Stimulated activated CD4-positive, alpha-beta T cell treated with anti-CD3 and anti-CD28 coated beads, Interleukin-1b, Interleukin-23, amount 100 ng/mL, for 24 hours (primary cell): ENCODE results near the gene TPRG1L.

ENCODE experiments used
- DNase-seq, 4 experiments: peaks; one replicate each; pipeline ENCODE4 v3.0.0-alpha.2; 2020; ENCODE audit warnings: low read depth in 4 of 4, low spot score in 1 of 4

Gene TPRG1L

DNA sequence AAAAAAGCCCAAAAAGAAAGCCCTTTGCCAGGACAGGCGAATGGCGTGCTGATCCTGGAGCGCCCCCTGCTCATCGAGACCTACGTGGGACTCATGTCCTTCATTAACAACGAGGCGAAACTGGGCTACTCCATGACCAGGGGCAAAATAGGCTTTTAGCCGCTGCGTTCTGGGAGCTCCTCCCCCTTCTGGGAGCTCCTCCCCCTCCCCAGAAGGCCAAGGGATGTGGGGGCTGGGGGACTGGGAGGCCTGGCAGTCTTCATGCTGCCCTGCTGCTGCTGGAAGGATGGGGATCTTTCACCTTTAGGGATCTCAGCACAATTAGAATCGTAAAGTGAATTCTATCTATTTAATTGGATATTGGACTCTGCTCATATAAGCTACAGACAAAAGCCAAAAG is 3.6 kb downstream of the TPRG1L start:
- no peak for DNase-seq

DNA sequence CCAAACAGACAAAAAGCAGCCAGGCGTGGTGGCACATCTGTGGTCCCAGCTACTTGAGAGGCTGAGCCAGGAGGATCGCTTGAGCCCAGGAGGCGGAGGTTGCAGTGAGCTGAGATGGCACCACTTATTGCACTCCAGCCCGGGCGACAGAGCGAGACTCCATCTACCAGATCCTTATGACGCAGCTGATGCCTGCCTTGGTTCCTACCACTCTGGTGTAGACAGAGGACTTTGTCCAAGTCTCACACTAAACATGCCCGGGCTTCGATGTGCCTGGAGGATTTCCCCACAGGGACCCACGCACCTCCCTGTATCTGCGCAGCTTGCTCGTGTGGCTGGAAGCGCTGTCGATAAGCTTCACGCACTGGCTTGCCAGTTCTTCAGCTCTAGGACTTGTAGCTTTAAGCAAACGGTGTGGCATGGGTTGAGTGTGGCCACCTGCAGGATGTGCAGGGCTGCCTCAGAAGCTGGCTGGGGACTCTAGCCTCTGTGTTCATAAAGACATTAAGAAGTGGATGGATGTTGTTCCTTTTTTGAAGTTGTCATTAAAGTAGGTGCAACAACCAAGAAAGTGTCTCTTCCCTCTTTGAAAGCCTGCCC is 4.8 kb downstream of the TPRG1L start:
- DNase-seq: no peak

DNA sequence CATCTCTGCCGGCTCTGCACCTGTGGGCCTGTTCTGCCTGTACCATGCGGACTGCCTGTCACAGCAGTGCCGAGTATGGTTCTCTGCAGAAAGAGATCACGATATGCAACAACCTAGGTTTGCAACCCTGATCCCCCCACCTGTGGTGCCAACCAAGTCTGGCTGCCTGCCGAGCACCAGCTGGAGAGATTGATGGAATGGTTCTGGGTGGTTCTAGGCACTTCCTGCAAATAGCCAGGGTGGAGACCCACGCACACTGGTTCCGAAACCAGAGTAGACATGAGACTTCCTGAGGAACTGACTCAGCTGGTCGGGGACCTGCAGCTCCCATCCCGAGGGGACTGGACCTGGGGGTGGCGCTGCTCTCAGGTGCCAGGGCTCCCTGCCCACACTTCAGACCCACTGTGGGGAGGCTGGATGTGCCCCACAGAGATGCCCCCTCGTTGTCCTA is 5.4 kb downstream of the TPRG1L start:
- no peak for DNase-seq

DNA sequence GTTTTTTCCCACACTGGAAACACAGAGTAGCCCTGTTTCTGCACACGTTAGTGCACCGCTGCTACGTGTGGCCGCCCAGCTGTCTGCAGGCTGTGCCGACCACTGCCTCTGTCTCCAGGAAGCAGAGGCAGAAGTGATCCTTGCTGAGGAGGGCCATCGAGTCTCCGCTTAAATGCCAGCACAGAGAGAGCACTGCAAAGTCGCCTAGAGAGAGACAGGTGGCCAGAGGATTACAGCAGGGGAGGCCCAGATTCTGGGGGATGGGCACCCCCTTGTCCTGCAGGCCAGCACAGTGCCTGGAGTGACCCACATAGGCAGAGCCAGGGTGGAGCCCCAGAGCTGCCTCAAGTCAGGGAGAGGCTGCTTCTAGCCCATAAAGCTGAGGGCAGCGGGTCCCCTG is 6.1 kb downstream of the TPRG1L start:
- DNase-seq: no peak

DNA sequence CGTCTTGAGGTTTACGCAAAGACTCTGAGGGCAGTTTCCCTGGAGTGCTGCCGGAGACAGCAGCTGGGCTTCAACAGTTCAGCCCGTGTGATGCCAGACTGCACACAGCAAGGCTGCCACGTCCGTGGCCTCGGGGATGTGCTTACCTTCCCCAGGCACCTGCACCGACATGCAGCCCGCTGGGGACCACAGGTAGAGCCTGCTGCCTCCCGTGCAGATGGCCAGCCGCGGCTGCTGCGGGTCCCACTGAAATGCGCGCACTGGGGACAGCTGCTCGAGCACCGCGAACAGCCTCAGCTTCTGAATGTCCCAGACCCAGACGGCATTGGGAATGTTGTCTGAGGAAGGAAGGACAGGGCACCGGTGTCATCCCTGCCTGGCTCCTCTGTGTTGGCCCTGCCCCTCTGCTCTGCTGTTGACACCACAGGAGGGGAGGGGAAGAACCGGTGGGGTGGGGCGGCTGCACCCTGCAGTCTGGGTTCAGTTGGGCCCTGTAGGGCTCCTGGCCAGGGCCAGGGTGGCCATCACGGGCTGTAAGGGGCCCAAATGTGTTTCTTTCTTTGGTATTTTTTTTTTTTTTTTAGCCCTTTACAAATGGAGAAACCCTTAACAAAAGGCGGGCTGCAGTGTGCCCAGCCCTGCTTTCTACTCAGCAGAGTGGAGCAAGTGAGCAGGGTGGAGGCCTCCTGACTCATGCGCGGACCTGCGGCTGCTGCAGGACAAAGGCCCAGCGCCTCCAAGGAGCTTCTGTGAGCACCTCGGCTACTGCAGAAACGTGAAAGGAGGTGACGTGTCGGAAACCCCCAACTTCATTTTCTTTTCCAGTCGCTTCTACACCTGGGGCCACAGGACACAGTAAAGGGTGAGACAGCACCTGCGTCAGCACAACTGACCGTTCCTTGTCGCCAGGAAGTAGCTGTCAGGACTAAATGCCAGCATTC is 6.8 kb downstream of the TPRG1L start:
- no peak for DNase-seq

DNA sequence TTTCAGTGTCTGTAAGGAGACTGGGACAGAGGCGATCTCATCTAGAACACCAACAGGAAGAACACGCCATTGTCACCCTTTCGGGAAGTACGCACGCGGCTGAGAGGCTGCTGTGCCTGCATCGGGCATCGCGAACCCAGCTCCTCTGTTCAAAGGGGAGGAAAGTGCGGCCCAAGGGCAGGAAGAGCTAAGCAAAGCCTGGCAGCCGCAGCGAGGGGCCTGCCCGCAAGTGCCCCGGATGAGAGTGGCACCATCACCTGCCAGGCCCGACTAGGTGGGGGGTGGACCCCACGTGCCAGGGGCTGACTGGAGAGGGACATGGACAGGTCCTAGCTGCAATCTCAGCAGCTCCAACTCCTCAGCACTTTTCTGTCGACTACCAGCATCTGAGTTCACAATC is 7.5 kb downstream of the TPRG1L start:
- no peak for DNase-seq

DNA sequence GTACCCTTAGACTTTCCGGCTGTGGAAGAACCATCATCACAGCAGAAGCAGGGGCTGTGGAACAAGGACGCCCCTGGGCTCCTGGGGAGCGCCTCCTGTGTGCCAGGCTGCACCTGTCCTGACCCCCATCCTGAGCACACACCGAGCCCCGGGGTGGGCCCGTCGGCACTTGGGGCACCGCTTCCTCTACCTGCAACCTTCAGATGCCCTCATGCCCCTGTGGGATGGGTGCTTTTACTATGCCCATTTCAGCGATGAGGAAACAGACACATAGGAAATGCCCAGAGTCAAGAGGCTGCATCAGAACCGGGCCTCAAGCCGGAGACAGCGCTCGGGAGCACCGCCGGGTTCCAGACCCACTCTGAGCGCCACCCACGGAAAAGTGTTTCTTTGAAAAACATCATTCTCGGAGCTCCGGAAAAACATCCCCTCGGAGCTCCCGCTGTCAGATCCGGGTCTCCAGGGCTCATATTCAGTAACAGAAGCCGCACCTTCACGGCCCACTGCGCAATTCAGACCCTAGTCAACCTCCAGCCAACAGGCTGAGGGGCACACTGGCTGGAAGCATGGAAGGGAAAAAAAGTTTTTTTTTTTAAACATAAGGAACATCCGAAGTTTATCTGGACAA is 8.0 kb downstream of the TPRG1L start:
- no peak for DNase-seq

DNA sequence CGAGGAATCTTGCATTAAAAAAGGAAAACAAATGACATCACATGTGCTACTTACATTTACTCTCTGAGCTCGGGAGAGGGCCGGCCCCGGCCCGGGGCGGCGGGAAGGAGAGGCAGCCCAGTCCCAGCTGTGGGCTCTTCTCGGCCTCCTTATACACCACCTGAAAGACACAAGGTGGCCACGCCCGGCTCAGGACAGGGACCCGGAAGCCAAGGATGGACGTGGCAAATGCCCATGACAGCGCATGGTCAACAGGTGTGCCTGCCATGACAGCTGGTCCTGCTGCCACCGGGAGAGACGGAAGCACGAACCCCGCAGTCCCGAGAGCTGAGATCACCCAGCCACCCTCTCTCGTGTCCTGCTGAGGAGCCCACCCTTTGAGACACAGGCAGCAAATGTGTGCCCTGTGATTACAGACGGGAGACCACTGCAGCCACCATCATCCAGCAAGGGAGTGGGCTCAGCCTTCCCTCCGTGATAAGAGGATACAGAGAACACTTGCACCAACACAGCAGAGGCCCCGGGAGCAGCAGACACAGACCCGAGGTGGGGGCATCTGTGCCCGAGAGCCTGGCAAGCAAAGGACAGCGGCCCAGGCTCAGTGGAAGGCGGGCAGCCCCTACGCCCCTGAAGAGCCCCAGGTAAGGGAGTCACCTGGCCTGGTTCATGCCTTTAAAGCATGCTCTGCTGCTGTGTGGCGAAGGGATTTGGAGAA is 8.7 kb downstream of the TPRG1L start:
- DNase-seq: no peak

DNA sequence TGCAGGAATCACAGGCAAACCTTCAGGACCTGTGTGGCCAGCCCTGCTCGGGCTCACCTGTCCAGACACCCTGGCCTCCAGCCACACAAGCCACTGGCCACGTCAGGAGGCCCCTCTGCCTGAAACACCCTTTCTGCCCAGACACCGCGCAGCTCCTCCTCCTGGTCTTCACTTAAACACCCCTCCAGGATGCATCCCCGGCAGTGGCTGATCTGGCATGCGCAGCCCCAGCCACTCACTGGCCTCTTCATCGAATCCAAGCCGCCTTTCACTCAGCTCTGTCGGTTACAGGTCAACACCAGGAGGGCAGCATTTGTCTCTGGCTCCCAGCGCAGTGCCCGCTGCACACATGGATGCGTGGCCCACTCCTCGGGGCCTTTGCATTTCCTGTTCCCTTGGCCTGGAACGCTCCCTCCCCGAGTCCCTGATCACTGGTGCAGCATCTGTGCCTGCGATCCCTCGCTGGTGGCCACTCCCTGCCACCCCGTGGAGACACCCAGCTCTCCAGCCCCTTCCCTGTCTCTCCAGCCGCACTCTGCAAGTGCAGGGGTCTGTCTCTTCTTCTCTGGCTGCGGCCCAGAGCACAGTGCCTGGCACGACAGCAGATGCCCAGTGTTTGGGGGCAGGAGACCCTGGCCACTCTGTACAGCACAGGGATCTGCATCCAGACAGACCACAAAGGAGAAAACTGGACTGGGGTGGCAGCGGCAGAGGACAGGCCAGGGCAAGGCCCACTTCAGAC is 9.4 kb downstream of the TPRG1L start:
- DNase-seq: no peak

DNA sequence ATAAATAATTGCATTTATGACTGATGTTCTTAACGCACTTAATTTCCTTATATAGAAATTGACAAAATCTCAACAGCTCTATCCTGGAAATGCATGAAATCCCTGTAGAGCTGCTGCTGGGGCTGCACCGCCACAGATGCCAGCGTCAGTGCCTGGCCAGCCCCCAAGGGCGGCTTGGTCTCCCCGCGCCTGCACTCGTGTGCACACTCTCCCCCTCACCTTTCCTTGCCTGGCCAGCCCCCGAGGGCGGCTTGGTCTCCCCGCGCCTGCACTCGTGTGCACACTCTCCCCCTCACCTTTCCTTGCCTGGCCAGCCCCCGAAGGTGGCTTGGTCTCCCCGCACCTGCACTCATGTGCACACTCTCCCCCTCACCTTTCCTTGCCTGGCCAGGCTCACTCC is 11.3 kb downstream of the TPRG1L start:
- no peak for DNase-seq

DNA sequence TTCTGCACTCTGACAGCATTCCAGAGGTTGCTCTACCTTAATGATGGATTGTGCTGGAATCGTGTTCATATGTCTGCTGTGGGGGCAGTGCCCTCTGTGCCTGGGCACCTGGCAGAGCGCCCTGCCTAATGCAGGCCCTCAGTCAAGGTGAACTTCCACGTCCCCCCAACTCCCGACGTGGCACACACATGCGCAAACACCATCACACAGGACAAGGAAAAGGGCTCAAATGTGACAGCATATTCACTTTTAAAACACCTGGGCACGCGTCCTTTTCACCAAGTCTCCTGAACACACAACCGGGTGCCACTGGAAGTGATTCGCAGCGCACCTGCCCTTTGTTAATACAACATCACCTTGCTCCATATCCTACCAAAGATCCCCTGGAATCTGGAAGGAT is 11.7 kb downstream of the TPRG1L start:
- no peak for DNase-seq

DNA sequence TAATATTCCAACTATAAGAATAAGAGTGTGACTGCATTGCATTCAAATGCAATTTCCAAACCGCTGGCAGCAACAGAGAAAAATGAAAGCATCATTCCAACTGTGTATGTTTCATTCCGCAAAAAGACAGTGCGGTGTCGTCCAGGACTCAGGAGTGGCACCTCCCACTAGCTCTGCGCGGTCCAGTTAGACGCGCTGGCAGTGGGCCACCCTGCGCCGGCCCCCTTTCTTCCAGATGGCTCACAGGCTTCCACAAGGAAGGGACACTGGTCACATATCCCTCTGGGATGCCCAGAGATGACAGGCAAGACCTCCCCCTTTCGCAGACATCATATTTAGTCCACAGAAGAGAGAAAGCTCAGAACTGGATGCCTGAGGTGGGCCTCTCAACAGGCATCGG is 13.2 kb downstream of the TPRG1L start:
- no peak for DNase-seq

DNA sequence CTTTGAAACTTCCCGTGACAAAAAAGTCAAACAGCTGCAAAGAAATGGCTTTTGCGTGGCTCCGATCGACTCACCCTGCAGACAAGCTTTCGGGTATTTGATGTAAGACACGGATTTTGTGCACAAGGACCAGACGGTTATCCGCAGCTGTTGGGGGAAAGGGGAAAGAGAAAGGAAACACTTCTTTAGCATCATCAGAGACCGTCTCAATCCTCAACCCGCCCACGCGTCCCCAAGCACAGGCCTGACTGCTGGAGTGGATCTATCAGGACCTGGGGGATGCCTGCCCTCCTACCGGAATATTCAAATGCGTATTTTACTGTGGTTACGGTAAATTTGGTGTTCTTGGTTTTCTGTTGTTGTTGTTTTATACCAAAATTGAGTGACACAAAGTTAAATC is 13.9 kb downstream of the TPRG1L start:
- no peak for DNase-seq

DNA sequence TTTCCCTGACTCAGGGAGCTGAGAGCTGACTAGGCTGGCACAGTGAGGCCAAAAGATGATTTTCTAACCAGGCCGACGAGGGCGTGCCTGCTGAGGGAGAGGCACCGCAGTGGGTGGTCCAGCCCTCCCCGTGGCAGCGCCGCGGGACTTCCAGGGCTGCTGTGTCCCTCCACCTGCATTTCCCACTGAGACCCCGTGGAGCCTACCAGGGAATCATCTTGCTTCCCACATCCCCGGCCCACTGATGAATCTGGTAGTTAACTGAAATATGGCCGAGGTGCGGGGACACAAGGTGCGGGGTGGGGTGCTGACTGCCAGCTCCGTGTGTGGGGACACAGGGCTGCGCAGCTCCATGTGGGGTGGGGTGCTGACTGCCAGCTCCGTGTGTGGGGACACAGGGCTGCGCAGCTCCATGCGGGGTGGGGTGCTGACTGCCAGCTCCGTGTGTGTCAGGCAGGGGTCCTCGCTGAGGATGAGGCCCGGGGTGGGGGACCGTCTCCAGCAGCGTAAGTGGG is 14.6 kb downstream of the TPRG1L start:
- DNase-seq: no peak

DNA sequence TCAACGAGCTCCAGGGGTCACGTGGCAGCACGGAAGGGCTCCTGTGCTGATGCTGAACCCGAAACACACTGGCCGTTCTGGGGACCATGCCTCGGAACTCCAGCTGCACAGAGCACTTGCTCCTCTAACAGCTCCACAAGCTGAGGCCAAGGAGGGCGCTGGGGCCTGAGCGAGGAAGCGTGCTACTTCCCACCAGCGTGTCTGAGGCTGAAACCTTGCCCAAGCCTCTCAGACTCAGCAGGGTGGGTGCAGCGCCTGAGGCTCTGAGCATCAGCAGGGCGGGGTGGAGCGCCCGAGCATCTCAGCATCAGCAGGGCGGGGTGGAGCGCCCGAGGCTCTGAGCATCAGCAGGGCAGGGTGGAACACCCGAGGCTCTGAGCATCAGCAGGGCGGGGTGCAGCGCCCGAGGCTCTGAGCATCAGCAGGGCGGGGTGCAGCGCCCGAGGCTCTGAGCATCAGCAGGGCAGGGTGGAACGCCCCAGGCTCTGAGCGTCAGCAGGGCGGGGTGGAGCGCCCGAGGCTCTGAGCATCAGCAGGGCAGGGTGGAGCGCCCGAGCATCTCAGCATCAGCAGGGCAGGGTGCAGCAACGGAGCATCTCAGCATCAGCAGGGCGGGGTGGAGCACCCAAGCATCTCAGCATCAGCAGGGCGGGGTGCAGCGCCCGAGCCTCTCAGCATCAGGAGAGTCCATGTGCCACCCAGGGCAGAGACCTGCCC is 15.5 kb downstream of the TPRG1L start:
- DNase-seq: no peak

DNA sequence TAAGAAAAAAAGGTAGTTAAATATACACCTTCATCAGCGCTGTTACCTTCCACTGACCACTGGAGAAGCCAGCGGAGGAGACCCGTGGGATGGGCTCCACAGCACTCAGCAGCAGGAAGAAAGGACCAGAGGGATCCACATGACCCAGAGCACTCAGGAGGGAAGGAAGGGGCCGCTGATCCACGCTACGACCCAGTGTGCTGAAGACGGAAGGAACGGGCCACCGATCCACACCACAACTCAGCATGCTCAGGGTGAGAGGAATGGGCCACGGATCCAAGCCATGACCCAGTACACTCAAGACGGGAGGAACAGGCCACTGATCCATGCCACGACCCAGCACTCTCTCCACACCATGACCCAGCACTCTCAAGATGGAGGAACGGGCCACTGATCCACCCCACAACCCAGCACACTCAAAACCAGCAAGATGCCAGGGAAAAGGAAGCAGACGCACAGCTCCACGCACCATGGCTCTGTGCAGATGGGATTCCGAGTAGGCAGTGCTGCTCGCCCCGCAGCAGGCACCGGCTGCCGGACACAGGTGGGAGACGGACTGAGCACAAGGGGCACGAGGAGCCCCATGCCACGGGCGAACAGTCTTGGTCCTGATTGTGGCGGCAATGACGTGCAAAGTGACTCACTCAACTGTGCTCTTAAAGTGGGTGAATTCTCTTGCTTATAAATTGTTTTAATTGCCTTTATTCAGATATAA is 16.4 kb downstream of the TPRG1L start:
- no peak for DNase-seq

DNA sequence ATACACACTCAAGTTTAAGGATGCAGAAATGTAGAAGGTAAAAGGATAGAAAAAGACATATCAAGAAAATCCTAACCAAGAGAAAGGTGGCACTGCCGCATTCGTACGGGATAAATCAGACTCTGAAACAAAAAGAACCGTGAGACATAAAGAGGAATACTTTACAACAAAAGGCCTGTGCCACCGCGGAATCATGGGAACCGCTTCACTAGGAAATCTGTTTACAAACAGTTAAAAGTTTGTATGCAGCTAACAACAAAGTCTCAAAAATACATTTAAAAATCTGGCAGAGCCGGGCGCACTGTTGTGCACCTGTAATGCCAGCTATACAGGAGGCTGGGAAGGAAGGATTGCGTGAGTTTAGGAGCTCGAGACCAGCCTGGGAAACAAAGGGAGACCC is 17.0 kb downstream of the TPRG1L start:
- DNase-seq: no peak

DNA sequence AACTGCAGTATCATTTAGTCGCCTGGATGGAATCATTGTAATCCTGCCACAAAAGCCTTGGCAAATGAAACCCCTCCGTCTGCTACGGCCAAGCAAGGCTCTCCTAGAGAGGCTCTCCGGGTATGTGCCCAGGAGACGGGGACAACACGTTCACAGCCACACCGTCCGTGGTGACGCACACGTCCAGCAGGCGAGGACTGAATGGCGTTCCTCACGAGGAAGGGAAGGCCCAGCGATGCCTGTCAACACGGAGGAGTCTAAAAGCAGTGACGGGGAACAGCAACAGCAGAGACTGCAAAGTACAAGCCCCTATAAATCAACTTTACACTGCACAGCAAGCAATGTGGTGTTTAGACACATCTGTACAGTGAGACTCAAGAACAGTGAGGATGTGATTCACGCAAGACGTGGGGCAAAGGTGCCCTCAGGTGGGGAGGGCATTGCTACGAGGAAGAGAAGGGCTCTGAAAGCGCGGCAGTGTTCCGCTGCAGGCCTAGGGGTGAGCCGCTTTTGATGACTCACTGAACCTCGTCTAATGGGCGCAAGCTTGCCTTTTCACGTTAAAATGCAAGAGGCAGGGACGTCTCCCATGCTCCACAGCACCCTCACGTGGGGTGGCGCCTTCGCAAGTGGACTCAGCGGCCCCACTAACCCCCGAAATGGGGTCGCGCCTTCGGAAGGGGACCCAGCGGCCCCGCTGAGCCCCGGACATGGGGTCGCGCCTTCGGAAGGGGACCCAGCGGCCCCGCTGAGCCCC is 18.3 kb downstream of the TPRG1L start:
- no peak for DNase-seq

DNA sequence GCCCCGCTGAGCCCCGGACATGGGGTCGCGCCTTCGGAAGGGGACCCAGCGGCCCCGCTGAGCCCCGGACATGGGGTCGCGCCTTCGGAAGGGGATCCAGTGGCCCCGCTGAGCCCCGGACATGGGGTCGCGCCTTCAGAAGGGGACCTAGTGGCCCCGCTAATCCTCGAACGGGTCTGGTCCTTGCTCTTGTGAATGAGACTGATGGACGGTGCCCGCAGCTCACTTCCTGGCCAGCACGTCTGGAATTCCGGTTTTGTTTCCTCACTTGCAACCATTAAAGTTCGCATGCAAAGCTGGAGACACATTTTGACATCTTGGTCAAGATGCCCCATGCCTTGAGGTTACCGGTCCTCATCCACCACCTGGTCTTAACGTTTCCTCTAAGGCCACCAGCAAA is 19.5 kb downstream of the TPRG1L start:
- DNase-seq: no peak
